Uterus (tissue), 2 donors: ENCODE measurements around the gene PITPNM3.

Source experiments
- CTCF ChIP-seq, 4 experiments: fragments of 200-600 bp in 2 of 4; fragments of 450-650 bp in 2 of 4; sonication (generic) in 2 of 4; IDR thresholded peaks; one replicate each; pipeline ENCODE4 v1.5.1; 2016 to 2019; ENCODE audit warnings: antibody characterized with exemption in 4 of 4, mild to moderate bottlenecking in 2 of 4, moderate library complexity in 1 of 4
- POLR2A ChIP-seq, 2 donors: fragments of 450-650 bp; IDR thresholded peaks; one replicate each; pipeline ENCODE4 v1.6.1; 2016; ENCODE audit warnings: antibody characterized with exemption in 2 of 2, mild to moderate bottlenecking in 1 of 2, moderate library complexity in 1 of 2

- TF ChIP-seq CTCF (IDR thresholded peaks at IDR 0.05) = no peak
- TF ChIP-seq POLR2A (IDR thresholded peaks at IDR 0.05) = no peak
These were observed 9.0 kb downstream of the PITPNM3 start for GRCh38 chr17:6547336-6547735.
